Liver (tissue), 3 donors: ENCODE data around the gene SPINK2.

ENCODE experiments used
- CTCF ChIP-seq: fragments of 150-350 bp; IDR thresholded peaks from 2 replicates; pipeline ENCODE4 v1.5.1; 2017; ENCODE audit warnings: improper control_type of control experiment, low read depth, low read length; ENCODE audit not compliant: missing input control
- EGR1 ChIP-seq, 2 donors: IDR thresholded peaks; 2 replicates each; pipeline ENCODE4 v1.6.1; 2016 to 2018; ENCODE audit warnings: antibody characterized with exemption in 2 of 2, low read depth in 2 of 2
- GABPA ChIP-seq, 2 donors: IDR thresholded peaks in 1 of 2; conservative IDR thresholded peaks in 1 of 2; 2 replicates each; pipeline ENCODE4 v1.6.1; 2016; ENCODE audit warnings: antibody characterized with exemption in 2 of 2, mild to moderate bottlenecking in 1 of 2, moderate library complexity in 1 of 2
- HNF4G ChIP-seq: IDR thresholded peaks from 2 replicates; pipeline ENCODE4 v1.6.1; 2016; ENCODE audit warnings: antibody characterized with exemption
- JUND ChIP-seq, 2 donors: IDR thresholded peaks; 2 replicates each; pipeline ENCODE4 v1.6.1; 2016; ENCODE audit warnings: antibody characterized with exemption in 2 of 2
- MAX ChIP-seq: IDR thresholded peaks from 2 replicates; pipeline ENCODE4 v1.6.1; 2016; ENCODE audit warnings: antibody characterized with exemption
- REST ChIP-seq: IDR thresholded peaks from 2 replicates; pipeline ENCODE4 v1.6.1; 2016; ENCODE audit warnings: antibody characterized with exemption, mild to moderate bottlenecking
- SP1 ChIP-seq: IDR thresholded peaks from 2 replicates; pipeline ENCODE4 v1.6.1; 2018; ENCODE audit warnings: antibody characterized with exemption, mild to moderate bottlenecking
- TAF1 ChIP-seq: conservative IDR thresholded peaks from 2 replicates; pipeline ENCODE4 v1.6.1; 2016; ENCODE audit warnings: antibody characterized with exemption, mild to moderate bottlenecking
- YY1 ChIP-seq: IDR thresholded peaks from 2 replicates; pipeline ENCODE4 v1.6.1; 2016; ENCODE audit warnings: antibody characterized with exemption, mild to moderate bottlenecking
- donor health status: healthy.
- donor health status: healthy.

- TF ChIP-seq CTCF (no peak), GABPA (IDR thresholded peaks at IDR 0.05 in 1 of 2, conservative IDR thresholded peaks at IDR 0.05 in 1 of 2) (no peak), REST (no peak), JUND (IDR thresholded peaks at IDR 0.05) (no peak), SP1 (no peak), TAF1 (no peak), YY1 (no peak), MAX (no peak), EGR1 (IDR thresholded peaks at IDR 0.05; ENCODE audit: low read depth in 2 of 2) (no peak), HNF4G (no peak)
These were observed 39.3 kb upstream of the SPINK2 start for GRCh38 chr4:56860781-56861180.
